Rectal smooth muscle tissue (tissue), 1 donor: ENCODE results near the gene CTNND2.

ENCODE experiments used
- H3K27ac ChIP-seq: one replicate; pipeline ENCODE4 v1.7.0; 2013; ENCODE audit warnings: low read depth, low read length, inconsistent platforms
- H3K27me3 ChIP-seq: one replicate; pipeline ENCODE4 v1.7.0; 2013; ENCODE audit warnings: low read length; ENCODE audit not compliant: control insufficient read depth, insufficient read depth
- H3K36me3 ChIP-seq: one replicate; pipeline ENCODE4 v1.7.0; 2013; ENCODE audit warnings: low read length; ENCODE audit not compliant: control insufficient read depth, insufficient read depth
- H3K4me1 ChIP-seq: one replicate; pipeline ENCODE4 v1.7.0; 2013; ENCODE audit warnings: low read length; ENCODE audit not compliant: control insufficient read depth, insufficient read depth
- H3K4me3 ChIP-seq: one replicate; pipeline ENCODE4 v1.7.0; 2013; ENCODE audit warnings: low read length
- H3K9ac ChIP-seq: one replicate; pipeline ENCODE4 v1.7.0; 2013; ENCODE audit warnings: low read length

CTNND2 gene

DNA sequence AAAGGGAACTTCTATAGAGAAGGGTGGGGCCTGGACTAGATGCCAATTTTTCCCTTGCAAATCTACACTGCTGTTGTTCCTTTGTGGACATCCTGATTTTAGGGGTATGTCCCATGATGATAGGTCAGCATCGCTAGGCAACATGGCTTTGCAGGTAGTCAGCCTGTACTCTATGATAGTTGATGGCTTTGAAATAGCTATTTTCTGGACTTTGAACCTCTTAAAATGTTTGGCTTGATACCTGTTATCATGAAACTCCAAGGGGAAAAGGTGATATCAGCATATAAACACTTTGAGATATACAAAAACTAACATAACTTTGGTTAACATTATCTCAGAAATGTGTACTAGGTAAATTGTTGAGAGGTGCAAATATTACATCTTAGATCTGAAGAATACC, 533.2 kb downstream of the CTNND2 start:
- no peak overlapping the region for H3K9ac ChIP-seq
- H3K27me3 ChIP-seq, result no peaks in the 10 kb centered on the region
- no peaks in the 10 kb centered on the region for H3K4me1 ChIP-seq
- no peak overlapping the region for H3K4me3 ChIP-seq
- no peaks in the 10 kb centered on the region for H3K36me3 ChIP-seq
- no peak overlapping the region for H3K27ac ChIP-seq

DNA sequence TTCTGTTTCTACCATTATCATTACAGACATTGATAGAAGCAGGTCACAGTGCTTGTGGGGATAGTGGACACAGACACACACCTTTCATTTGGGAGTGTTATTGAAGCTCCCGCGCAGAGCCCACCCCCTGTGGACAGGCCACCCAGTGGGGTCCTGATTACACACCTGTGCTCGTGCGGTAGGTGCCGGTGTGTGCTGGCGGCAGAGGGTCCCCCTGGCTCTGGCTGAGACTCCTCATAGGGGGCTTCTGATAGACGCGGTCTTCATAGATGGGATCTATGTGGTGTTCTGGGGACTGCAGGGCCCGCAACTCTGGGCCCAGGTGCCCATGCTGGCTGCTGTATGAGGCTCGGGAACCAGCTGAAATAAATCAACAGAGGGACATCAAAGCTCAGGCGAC, 539.7 kb downstream of the CTNND2 start:
- H3K4me3 ChIP-seq, result no peak overlapping the region
- no peaks in the 10 kb centered on the region for H3K36me3 ChIP-seq
- no peaks in the 10 kb centered on the region for H3K4me1 ChIP-seq
- no peaks in the 10 kb centered on the region for H3K27me3 ChIP-seq
- H3K27ac ChIP-seq, result no peak overlapping the region
- H3K9ac ChIP-seq, result no peak overlapping the region

DNA sequence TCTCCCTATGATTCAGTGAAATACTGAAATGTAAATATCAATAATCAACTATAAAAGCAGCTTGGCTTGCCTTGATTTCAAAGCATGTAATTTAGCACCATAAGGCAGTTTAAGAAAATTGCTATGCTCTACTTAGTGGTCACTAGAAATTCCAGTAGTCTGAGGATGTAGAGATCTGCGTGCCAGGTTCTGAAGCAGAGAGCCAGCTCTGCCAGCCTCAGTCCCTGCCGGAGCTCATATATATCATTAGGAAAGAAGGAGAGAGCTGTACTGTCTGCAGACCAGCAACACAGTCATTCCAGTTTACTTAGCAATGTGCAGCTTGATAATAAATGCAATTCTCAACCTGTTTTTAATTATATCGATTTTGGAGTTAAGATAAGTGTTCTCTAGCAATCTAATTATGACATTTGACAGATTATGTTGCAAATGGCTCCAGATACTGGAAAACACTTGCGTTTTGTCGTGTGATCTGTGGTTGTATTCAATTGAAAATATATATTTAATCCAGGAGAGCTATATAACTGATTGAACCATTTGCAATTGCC, 540.5 kb downstream of the CTNND2 start:
- Histone ChIP-seq H3K4me1 (no peaks in the 10 kb centered on the region), H3K4me3 (no peak overlapping the region), H3K36me3 (no peaks in the 10 kb centered on the region), H3K27me3 (no peaks in the 10 kb centered on the region), H3K27ac (no peak overlapping the region), H3K9ac (no peak overlapping the region)

DNA sequence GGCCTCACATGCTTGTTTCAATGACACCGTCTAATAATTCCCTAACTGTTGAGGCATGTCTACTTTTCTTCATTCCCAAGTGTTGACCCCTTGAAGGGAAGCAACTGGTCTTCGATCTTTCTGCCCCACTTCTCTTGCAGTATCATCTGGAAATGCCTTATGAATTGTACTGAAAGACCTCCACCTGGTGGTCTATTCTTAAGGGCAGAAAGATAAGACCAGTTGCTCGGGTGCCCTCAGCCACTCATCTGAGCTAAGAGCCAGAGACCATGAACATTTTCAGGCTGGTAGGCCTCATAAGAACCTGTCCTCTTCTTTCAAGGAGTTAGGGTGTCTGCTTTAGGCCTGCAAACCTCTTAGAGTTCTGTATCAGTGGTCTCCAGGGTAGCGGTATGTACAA, 542.5 kb downstream of the CTNND2 start:
- Histone ChIP-seq H3K4me3 (no peak overlapping the region), H3K27me3 (no peaks in the 10 kb centered on the region), H3K4me1 (no peaks in the 10 kb centered on the region), H3K36me3 (no peaks in the 10 kb centered on the region), H3K27ac (no peak overlapping the region), H3K9ac (no peak overlapping the region)

DNA sequence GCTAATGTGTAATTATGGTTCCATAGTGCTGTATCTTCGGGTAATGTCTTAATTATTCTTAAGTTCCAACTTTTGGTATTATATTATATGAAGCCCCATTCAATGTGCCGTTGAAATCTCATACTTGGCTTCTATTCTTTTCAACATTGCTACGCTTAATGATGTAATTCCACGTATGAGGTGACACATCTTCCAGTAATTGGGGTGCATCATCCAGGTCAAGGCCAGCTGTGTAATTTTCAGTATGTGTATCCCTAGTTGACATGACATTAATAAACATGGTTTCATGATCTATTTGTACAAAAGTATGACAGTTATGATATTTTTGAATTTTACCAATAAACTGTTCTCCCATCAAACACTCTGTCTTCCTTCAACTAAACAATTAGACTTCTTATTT, 546.3 kb downstream of the CTNND2 start:
- H3K4me3 ChIP-seq, result no peak overlapping the region
- no peaks in the 10 kb centered on the region for H3K36me3 ChIP-seq
- H3K9ac ChIP-seq, result no peak overlapping the region
- H3K4me1 ChIP-seq, result no peaks in the 10 kb centered on the region
- H3K27me3 ChIP-seq, result no peaks in the 10 kb centered on the region
- no peak overlapping the region for H3K27ac ChIP-seq

DNA sequence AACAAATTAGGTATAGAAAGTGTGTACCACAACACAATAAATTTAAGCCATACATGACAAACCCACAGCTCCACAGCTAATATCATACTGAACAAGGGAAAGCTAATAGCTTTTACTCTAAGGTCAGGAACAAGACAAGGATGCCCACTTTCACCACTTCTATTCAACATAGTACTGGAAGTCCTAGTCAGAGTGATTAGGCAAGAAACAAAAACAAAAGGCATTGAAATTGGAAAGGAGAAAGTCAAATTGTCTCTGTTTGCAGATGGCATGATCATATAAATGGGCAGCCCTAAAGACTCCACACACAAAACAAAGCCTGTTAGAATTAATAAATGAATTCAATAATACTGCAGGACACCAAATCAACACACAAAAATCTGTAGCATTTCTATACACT, 548.8 kb downstream of the CTNND2 start:
- Histone ChIP-seq H3K4me3 (no peak overlapping the region), H3K9ac (no peak overlapping the region)

DNA sequence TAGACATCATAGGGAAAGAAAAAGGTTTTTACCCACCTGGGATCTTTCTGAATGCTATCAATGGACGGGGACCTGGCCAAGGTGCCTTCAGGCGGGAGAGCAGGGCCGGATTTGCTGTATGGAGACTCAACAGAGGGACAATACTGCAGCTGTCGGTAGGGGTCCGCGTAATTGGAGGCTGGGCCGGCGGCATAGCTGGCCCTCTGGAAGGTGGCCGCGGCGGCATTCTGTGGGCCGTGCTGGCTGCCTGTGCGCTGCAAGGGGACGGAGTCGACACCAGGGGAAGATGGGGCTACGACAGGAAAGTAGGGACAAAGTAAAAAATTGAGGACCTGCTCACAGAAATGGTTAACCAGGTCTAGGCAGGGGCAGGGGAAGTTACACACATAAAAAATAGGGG, 557.9 kb downstream of the CTNND2 start:
- H3K27me3 ChIP-seq, result no peaks in the 10 kb centered on the region
- no peak overlapping the region for H3K4me3 ChIP-seq
- H3K36me3 ChIP-seq, result no peaks in the 10 kb centered on the region
- H3K27ac ChIP-seq, result no peak overlapping the region
- no peak overlapping the region for H3K9ac ChIP-seq
- H3K4me1 ChIP-seq, result no peaks in the 10 kb centered on the region

More for the DNA sequence above, 548.8 kb downstream of the CTNND2 start:
- Histone ChIP-seq H3K27ac (no peak overlapping the region), H3K4me1 (no peaks in the 10 kb centered on the region), H3K36me3 (no peaks in the 10 kb centered on the region), H3K27me3 (no peaks in the 10 kb centered on the region)

DNA sequence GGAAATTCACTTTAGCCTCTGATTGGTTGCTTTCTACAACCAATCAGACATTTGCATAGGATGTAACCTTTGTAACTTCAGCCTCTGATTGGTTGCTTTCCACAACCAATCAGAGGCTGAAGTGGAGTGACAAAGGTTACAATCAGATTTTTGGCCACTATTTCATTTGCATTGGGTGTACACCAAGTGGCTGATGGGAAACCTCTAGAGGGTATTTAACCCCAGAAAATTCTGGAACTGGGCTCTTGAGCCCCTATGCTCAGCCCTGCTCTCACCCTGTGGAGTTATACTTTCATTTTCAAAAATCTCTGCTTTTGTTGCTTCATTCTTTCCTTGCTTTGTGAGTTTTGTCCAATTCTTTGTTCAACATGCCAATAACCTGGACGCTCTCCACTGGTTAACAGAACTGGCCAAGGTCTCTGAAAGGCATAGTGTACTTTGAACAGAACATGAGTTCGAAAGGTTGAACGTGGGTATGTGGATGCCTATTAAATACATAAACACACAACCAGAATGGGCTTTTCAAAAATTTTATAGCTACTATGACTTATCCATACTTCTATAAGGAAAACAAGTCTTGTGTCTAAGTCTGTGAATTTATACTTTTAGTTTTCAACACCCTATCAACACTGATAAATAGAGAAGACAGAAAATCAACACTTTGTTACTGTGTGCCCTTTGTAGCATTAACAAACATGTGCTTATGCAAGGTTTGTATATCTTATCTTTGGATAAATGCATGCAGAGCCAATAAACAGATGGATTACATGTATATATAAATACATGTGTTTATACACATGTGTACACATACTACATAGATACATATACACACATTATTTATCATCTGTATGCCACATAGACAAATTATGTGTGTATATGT, 568.1 kb downstream of the CTNND2 start:
- Histone ChIP-seq H3K27ac (no peak overlapping the region), H3K36me3 (no peaks in the 10 kb centered on the region), H3K4me3 (no peak overlapping the region), H3K9ac (no peak overlapping the region), H3K27me3 (no peaks in the 10 kb centered on the region), H3K4me1 (no peaks in the 10 kb centered on the region)

DNA sequence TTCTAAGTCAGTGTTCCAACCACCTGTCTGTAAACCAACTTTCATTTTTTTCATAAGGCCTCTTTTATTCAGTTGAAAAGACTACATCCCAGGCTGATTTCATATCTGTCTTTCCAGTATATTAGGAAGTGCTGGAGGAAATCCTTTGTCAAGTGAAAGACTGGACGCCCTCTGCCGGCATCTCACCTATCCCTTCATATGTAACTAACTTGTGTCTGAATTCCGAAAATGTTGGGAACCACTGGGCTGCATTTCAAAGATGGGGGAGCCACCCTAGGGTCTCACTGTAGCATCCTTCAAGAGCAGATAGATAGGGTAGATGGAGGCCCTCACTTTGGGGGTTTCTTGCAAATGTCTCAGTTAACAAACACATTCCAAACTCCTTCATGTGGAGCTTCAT, 569.8 kb downstream of the CTNND2 start:
- no peak overlapping the region for H3K27ac ChIP-seq
- no peak overlapping the region for H3K4me3 ChIP-seq
- no peak overlapping the region for H3K9ac ChIP-seq
- H3K36me3 ChIP-seq, result no peaks in the 10 kb centered on the region
- H3K27me3 ChIP-seq, result no peaks in the 10 kb centered on the region
- no peaks in the 10 kb centered on the region for H3K4me1 ChIP-seq

DNA sequence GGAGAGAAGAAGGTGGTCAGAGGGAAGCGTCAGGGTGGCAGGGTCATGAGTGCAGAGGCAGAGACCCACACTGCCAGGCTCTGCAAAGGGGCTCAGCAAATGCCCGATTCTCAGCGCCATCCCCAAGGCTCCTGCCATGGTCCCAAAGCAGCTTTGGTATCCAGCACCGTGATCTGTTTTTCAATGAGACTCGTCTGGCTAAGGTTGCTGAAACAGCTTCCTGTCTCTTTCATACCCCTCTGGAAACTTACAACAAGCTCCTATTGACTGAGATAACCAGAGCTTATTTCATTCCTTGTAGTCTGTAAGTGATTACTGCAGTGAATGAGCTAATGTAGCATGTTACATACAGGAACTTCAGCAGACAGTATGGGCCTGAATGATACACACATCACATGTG, 574.6 kb downstream of the CTNND2 start:
- Histone ChIP-seq H3K36me3 (no peaks in the 10 kb centered on the region), H3K4me1 (no peaks in the 10 kb centered on the region), H3K4me3 (no peak overlapping the region), H3K9ac (no peak overlapping the region), H3K27me3 (no peaks in the 10 kb centered on the region), H3K27ac (no peak overlapping the region)

DNA sequence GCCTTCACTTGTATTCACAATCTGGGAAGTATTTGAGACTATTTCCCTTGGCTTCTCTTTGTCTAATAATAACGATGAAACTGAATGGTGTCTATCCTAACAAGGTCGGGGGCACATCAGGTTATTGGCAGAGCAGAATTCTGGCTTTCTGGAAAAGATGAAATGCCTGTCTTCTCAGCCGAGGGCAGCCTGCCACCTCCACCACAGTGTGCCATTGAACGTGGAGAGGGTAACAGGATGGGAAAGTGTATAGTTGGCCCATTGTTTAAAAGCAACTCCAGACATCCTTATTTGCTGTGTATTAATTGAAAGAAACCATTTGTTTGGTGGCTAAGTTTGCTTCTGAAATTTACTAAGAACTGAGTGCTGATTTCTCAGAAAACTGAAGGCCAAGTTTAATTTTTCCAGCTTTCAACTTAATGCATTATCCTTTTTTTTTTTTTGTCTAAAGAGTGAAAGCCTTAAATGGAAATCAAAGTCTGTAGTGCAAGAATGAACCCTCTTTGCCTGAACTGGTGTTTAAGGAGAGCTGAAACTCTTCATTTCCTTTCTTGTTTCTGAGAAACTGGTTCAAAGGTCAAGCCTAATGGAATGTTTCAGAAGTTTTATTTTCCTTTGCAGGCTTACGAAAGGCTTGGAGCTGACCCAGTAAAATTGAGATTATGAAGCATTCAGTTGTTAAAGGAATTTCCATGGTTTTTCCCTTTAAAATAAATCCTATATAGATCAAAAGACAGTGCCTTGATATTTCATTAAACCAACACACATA, 579.5 kb downstream of the CTNND2 start:
- H3K36me3 ChIP-seq, result no peaks in the 10 kb centered on the region
- no peaks in the 10 kb centered on the region for H3K4me1 ChIP-seq
- H3K9ac ChIP-seq, result no peak overlapping the region
- no peaks in the 10 kb centered on the region for H3K27me3 ChIP-seq
- H3K27ac ChIP-seq, result no peak overlapping the region
- no peak overlapping the region for H3K4me3 ChIP-seq

DNA sequence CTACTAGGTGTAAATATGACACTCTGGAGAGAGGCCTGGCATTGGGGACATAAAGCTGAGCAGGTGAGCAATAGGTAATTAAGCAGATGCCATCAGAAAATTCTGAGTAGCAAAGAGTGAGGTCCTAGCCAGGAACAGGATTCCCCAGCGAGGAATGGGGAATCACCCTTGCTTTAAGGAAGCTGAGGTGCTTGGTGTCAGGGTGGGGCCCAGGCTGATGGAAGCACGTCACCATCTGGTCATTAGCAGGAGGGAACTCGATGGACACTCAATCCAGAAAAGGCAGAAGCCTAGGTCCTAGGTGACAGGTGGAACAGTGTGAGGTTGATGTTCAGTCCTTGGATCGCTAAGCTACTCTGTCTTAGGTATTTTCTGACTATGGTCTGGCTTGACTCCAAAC, 580.5 kb downstream of the CTNND2 start:
- H3K4me3 ChIP-seq, result no peak overlapping the region
- H3K27me3 ChIP-seq, result no peaks in the 10 kb centered on the region
- H3K9ac ChIP-seq, result no peak overlapping the region
- H3K36me3 ChIP-seq, result no peaks in the 10 kb centered on the region
- no peaks in the 10 kb centered on the region for H3K4me1 ChIP-seq
- H3K27ac ChIP-seq, result no peak overlapping the region
